Trophoblast cell (in vitro differentiated cells and primary cell): ENCODE measurements around the gene ANO2.

Source experiments
- DNase-seq, 2 donors: peaks; one replicate each; pipeline ENCODE4 v3.0.0-alpha.2; 2016
- H2AFZ ChIP-seq: 2 replicates; pipeline ENCODE4 v1.6.1; 2013; ENCODE audit warnings: low read length, moderate library complexity, mild to moderate bottlenecking; ENCODE audit not compliant: insufficient read depth, poor library complexity
- H2AK5ac ChIP-seq: 2 replicates; pipeline ENCODE4 v1.6.1; 2013; ENCODE audit warnings: mild to moderate bottlenecking, low read length
- H2BK120ac ChIP-seq: 2 replicates; pipeline ENCODE4 v1.6.1; 2013; ENCODE audit warnings: low read length, mild to moderate bottlenecking, moderate library complexity; ENCODE audit not compliant: insufficient read depth, poor library complexity
- H2BK12ac ChIP-seq: 2 replicates; pipeline ENCODE4 v1.6.1; 2013; ENCODE audit warnings: mild to moderate bottlenecking, low read length, moderate library complexity
- H2BK5ac ChIP-seq: 2 replicates; pipeline ENCODE4 v1.6.1; 2013; ENCODE audit warnings: low read length, low read depth, moderate library complexity, mild to moderate bottlenecking; ENCODE audit not compliant: poor library complexity
- H3K14ac ChIP-seq: 2 replicates; pipeline ENCODE4 v1.6.1; 2013; ENCODE audit warnings: mild to moderate bottlenecking, low read length
- H3K18ac ChIP-seq: 2 replicates; pipeline ENCODE4 v1.6.1; 2013; ENCODE audit warnings: mild to moderate bottlenecking, low read length
- H3K23ac ChIP-seq: 2 replicates; pipeline ENCODE4 v1.6.1; 2013; ENCODE audit warnings: low read length
- H3K27ac ChIP-seq: 2 replicates; pipeline ENCODE4 v1.5.1; 2013; ENCODE audit warnings: low read depth, mild to moderate bottlenecking, inconsistent platforms, low read length, moderate library complexity
- H3K27me3 ChIP-seq: 2 replicates; pipeline ENCODE4 v1.6.1; 2013; ENCODE audit warnings: inconsistent platforms, mild to moderate bottlenecking, low read length, moderate library complexity; ENCODE audit not compliant: insufficient read depth
- H3K36me3 ChIP-seq, 2 experiments: 1 replicate in 1 of 2; 2 replicates in 1 of 2; pipeline ENCODE4 v1.6.1; 2013; ENCODE audit warnings: low read length in 2 of 2, mild to moderate bottlenecking in 2 of 2, moderate library complexity in 1 of 2; ENCODE audit not compliant: insufficient read depth in 2 of 2, control insufficient read depth in 1 of 2
- H3K4ac ChIP-seq: 2 replicates; pipeline ENCODE4 v1.6.1; 2013; ENCODE audit warnings: low read depth, mild to moderate bottlenecking, low read length, moderate library complexity
- H3K4me1 ChIP-seq, 2 experiments: 1 replicate in 1 of 2; 2 replicates in 1 of 2; pipeline ENCODE4 v1.6.1; 2013; ENCODE audit warnings: low read length in 2 of 2, mild to moderate bottlenecking in 2 of 2, moderate library complexity in 1 of 2; ENCODE audit not compliant: insufficient read depth in 2 of 2, control insufficient read depth in 1 of 2
- H3K4me2 ChIP-seq: 2 replicates; pipeline ENCODE4 v1.6.1; 2013; ENCODE audit warnings: inconsistent platforms, mild to moderate bottlenecking, low read length, moderate library complexity
- H3K4me3 ChIP-seq: 2 replicates; pipeline ENCODE4 v1.5.1; 2013; ENCODE audit warnings: mild to moderate bottlenecking, low read depth, low read length, inconsistent platforms
- H3K79me1 ChIP-seq: one replicate; pipeline ENCODE4 v1.6.1; 2013; ENCODE audit warnings: low read length
- H3K79me2 ChIP-seq: 2 replicates; pipeline ENCODE4 v1.6.1; 2013; ENCODE audit warnings: low read length, mild to moderate bottlenecking; ENCODE audit not compliant: control insufficient read depth, insufficient read depth, poor library complexity
- H3K9ac ChIP-seq: 2 replicates; pipeline ENCODE4 v1.6.1; 2013; ENCODE audit warnings: mild to moderate bottlenecking, low read length
- H3K9me3 ChIP-seq: 2 replicates; pipeline ENCODE4 v1.6.1; 2013; ENCODE audit warnings: low read depth, mild to moderate bottlenecking, control low read depth, inconsistent platforms, low read length; ENCODE audit not compliant: insufficient read depth
- H4K12ac ChIP-seq: 2 replicates; pipeline ENCODE4 v1.6.1; 2013; ENCODE audit warnings: low read depth, mild to moderate bottlenecking, low read length, moderate library complexity
- H4K8ac ChIP-seq: 2 replicates; pipeline ENCODE4 v1.6.1; 2013; ENCODE audit warnings: low read depth, mild to moderate bottlenecking, low read length, moderate library complexity
- H4K91ac ChIP-seq: one replicate; pipeline ENCODE4 v1.6.1; 2013; ENCODE audit warnings: low read depth, mild to moderate bottlenecking, low read length, moderate library complexity
- WGBS: extraction: QIAGEN DNeasy Blood & Tissue Kit; methylation state at CpG from one replicate; pipeline ENCODE4 v1.1.7; 2013; ENCODE audit warnings: missing lambda C conversion rate; ENCODE audit not compliant: insufficient read length, insufficient coverage; ENCODE audit errors: extremely low coverage; 5-methylcytosine and 5-hydroxymethylcytosine counted together

The ANO2 gene

DNA sequence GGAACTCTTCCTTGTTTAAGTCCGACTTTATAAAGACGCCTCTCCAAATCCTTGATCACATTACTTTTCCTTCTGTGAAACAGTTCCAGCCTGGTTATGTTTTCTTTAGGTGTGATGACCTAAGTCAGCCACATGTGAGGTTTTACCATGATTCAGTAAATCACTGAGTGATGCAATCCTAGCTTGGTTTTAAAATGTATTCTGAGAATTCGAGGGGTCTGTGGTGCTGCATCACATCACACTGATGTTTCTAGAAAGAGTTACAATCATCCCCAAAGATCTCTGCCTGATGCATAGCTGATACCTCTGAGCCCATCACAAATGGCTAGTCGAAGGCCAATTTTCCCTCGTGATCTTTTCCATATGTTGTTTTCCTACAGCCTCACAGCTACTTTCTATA, 152.7 kb downstream of the ANO2 start:
- no peak overlapping the region for H2BK5ac ChIP-seq
- H3K4me2 ChIP-seq = no peak overlapping the region
- H2BK12ac ChIP-seq = no peak overlapping the region
- no peak overlapping the region for H2AFZ ChIP-seq
- peaks cover 4% of the 10 kb centered on the region for H3K9me3 ChIP-seq
- H4K91ac ChIP-seq = no peak overlapping the region
- no peaks in the 10 kb centered on the region for H3K27me3 ChIP-seq
- no peak overlapping the region for H2BK120ac ChIP-seq
- H2AK5ac ChIP-seq = no peak overlapping the region
- no peak overlapping the region for H3K27ac ChIP-seq
- H3K4ac ChIP-seq = no peak overlapping the region
- no peaks in the 10 kb centered on the region for H3K36me3 ChIP-seq
- H3K9ac ChIP-seq = no peak overlapping the region
- H3K14ac ChIP-seq = no peak overlapping the region
- no peaks in the 10 kb centered on the region for H3K79me2 ChIP-seq
- WGBS = no CpG with 5 or more reads among the region's 5 CpGs
- no peak overlapping the region for H4K8ac ChIP-seq
- H3K4me1 ChIP-seq = no peaks in the 10 kb centered on the region
- no peaks in the 10 kb centered on the region for H3K79me1 ChIP-seq
- H3K4me3 ChIP-seq = no peak overlapping the region
- DNase-seq = no peak
- H3K23ac ChIP-seq = no peak overlapping the region
- no peak overlapping the region for H4K12ac ChIP-seq
- no peak overlapping the region for H3K18ac ChIP-seq

DNA sequence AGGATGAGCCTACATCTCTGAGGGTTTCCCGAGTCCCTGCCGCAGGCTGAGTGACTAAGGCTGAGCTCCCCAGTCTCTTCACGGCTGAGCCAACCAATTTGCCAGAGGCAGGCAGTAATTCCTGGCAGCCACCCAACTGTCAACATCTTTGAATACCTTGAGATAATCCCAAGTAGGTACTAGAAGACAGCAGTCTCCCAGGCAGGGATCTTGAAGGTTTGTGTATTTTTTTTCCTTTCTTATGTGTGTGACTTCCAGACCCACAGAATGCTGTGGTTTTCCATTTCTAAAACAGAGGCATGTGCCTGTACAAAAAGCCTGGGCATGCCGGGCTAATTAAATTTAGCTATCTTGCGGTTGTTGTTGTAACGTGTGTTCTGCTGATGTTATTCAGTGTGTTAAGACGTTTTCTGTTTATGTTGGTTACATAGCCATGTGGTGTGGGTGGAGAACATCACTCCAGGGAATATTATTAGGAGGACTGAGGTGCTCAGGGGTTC, 155.5 kb downstream of the ANO2 start:
- H3K79me1 ChIP-seq = no peaks in the 10 kb centered on the region
- no peak overlapping the region for H3K4ac ChIP-seq
- no peak overlapping the region for H2AK5ac ChIP-seq
- H2BK120ac ChIP-seq = no peak overlapping the region
- no peak overlapping the region for H4K12ac ChIP-seq
- no peak overlapping the region for H4K91ac ChIP-seq
- no peak overlapping the region for H2BK12ac ChIP-seq
- H3K36me3 ChIP-seq = no peaks in the 10 kb centered on the region
- no peak overlapping the region for H3K23ac ChIP-seq
- no peak overlapping the region for H3K4me3 ChIP-seq
- H2BK5ac ChIP-seq = no peak overlapping the region
- no peak overlapping the region for H3K9ac ChIP-seq
- no peak overlapping the region for H4K8ac ChIP-seq
- no peak overlapping the region for H2AFZ ChIP-seq
- no peaks in the 10 kb centered on the region for H3K4me1 ChIP-seq
- no peaks in the 10 kb centered on the region for H3K27me3 ChIP-seq
- H3K14ac ChIP-seq = no peak overlapping the region
- no peak overlapping the region for H3K27ac ChIP-seq
- H3K79me2 ChIP-seq = no peaks in the 10 kb centered on the region
- H3K9me3 ChIP-seq = peaks cover 4% of the 10 kb centered on the region
- no peak overlapping the region for H3K18ac ChIP-seq
- no CpG with 5 or more reads among the region's 7 CpGs for WGBS
- no peak for DNase-seq
- no peak overlapping the region for H3K4me2 ChIP-seq

DNA sequence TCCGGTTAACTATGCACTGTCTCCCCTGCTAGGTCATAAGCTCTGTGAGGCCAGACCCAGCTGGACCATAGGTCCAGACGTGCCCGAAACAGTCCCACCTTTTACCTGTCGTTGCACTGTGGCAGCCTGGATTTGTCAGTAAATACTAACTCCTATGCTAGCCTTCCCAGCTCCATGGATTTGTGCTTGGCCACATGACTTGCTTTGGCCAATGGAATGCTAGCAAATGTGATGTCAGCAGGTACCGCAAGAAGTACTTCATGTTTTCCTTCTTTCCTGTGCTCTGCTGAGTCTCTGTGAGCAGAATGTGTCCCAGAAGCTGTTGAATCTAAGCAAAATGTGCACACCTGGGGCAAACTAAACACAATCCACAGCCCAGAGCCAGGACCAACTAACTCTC, 157.2 kb downstream of the ANO2 start:
- H2AFZ ChIP-seq = no peak overlapping the region
- no peak overlapping the region for H3K4ac ChIP-seq
- H3K23ac ChIP-seq = peak overlapping the region; percentile 62
- H4K91ac ChIP-seq = no peak overlapping the region
- no peak overlapping the region for H3K4me2 ChIP-seq
- no peaks in the 10 kb centered on the region for H3K79me2 ChIP-seq
- peaks cover 4% of the 10 kb centered on the region for H3K9me3 ChIP-seq
- no peaks in the 10 kb centered on the region for H3K27me3 ChIP-seq
- no peak overlapping the region for H4K8ac ChIP-seq
- no peak overlapping the region for H2AK5ac ChIP-seq
- no peak overlapping the region for H3K9ac ChIP-seq
- no peaks in the 10 kb centered on the region for H3K79me1 ChIP-seq
- no peak for DNase-seq
- H2BK120ac ChIP-seq = no peak overlapping the region
- no peak overlapping the region for H3K18ac ChIP-seq
- no peaks in the 10 kb centered on the region for H3K36me3 ChIP-seq
- no peak overlapping the region for H2BK12ac ChIP-seq
- H3K4me1 ChIP-seq = no peaks in the 10 kb centered on the region
- WGBS = no CpG with 5 or more reads among the region's 5 CpGs
- no peak overlapping the region for H4K12ac ChIP-seq
- no peak overlapping the region for H3K4me3 ChIP-seq
- H2BK5ac ChIP-seq = no peak overlapping the region
- H3K27ac ChIP-seq = no peak overlapping the region
- no peak overlapping the region for H3K14ac ChIP-seq

DNA sequence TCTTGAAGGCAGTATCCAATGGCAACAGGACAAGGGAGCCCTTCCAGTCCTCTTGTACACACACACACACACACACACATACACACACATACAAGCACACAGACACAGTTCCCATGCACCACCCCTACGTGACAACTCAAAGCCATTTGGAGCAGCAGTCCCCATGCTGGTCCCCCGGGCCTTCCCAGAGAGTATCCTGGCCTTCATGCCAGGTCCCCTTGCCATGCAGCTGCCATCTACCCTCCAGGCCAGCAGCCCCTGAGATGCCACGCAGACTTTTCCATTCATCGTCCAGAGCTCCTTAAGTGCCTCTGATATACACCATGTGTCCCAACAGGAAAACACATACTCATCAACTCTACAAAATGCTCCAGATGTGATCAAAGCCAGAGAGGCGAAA, 159.5 kb downstream of the ANO2 start:
- no peak overlapping the region for H2AK5ac ChIP-seq
- no peak overlapping the region for H3K4me3 ChIP-seq
- no peak overlapping the region for H3K18ac ChIP-seq
- H3K79me2 ChIP-seq = no peaks in the 10 kb centered on the region
- H3K27ac ChIP-seq = no peak overlapping the region
- no peak overlapping the region for H2BK5ac ChIP-seq
- WGBS = no CpG with 5 or more reads among the region's 5 CpGs
- H4K91ac ChIP-seq = no peak overlapping the region
- no peaks in the 10 kb centered on the region for H3K79me1 ChIP-seq
- H4K12ac ChIP-seq = no peak overlapping the region
- H3K9ac ChIP-seq = no peak overlapping the region
- no peak overlapping the region for H2BK120ac ChIP-seq
- H3K4ac ChIP-seq = no peak overlapping the region
- H4K8ac ChIP-seq = no peak overlapping the region
- no peaks in the 10 kb centered on the region for H3K36me3 ChIP-seq
- no peak overlapping the region for H3K14ac ChIP-seq
- no peak overlapping the region for H2AFZ ChIP-seq
- no peak overlapping the region for H3K23ac ChIP-seq
- DNase-seq = no peak
- H3K9me3 ChIP-seq = peaks cover 4% of the 10 kb centered on the region
- no peak overlapping the region for H2BK12ac ChIP-seq
- H3K4me2 ChIP-seq = no peak overlapping the region
- H3K27me3 ChIP-seq = no peaks in the 10 kb centered on the region
- H3K4me1 ChIP-seq = no peaks in the 10 kb centered on the region
